HG02852 (cell line): Measurements from ENCODE around the gene CCDC33.

Experiments used
- ATAC-seq: cut with Tn5 transposase; IDR thresholded peaks from one replicate; pipeline ENCODE4 v1.9.1; 2021; ENCODE audit warnings: mild to moderate bottlenecking, moderate library complexity; ENCODE audit not compliant: unreplicated experiment

CCDC33 gene

GRCh38 chr15:74257623-74258022 is 21.5 kb downstream of the CCDC33 start:
- no peak for ATAC-seq

DNA sequence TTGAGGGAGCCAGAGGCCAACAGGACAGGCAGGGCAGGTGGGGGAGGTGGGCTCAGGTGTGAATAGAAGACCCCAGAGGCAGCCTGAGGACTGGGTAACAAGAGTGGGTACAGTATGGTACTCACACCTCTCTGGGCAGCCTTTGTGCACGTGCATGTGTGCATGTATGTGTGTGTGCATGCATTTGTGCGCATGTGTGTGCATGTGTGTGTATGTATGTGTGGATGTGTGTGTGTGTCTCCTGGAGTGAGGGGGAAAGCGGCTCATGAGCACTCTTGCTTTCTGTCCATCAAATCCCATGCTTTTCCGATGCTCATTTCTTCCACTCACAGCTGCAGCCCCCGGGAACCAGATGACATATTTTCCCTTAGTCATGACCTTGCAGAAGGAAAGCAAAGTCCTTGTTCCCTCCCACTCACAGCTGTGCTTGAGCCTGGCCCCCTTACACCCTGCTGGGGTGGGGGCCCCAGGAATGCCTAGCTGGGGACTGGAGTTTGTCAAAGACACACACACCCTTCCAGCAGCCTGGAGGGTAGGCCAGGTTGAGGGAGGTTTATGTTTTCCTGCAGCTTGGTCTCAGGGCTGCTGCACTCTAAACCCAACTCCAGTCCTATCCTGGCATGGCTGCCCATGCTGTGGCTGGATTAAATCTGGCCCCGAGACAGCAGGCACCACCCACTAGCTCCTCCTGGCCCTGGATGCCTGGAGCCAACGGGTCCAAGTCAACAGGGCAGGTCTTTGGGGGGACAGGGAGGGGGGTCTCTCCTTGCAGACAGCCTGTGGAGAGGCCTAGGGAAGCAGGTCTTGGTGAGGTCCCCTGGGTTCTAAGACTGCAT is 22.5 kb downstream of the CCDC33 start:
- ATAC-seq: no peak

GRCh38 chr15:74259292-74259648 is 23.1 kb downstream of the CCDC33 start:
- no peak for ATAC-seq

DNA sequence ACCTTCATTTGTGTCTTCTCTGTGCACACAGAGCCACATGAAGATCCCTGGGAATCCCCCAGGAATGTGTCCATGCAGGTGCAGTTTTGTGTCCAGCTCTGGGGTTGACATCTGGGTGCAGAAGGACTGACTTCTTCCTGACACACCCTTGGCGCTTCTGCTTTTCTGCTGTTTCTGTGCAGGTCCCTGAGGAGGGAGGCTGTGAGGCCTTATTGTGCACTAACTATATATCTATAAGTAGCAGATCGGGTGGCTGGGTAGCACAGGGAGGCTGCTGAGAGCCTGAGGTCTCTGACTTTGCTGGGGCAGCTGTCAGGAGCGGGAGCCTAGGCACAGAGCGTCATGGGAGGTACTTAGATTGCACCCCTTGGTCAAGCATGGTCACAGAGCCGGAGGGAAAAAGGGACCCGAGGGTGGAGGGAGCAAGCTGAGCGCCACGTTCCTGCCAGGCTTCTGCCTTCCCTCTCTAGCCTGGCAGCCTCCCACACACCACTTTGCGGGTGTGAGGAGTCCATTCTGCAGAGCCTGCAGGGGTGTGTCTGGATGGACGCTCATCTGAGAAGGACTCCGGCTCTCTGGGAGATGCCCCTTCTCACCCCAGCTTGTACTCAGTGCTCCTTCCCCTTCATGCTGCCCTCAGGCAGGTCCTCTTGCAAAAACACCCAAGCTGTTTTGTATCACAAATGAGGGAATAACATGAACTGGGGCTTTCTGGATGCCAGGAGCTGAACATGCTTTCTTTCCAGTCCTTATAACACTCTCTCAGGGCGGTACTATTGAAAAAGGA is 23.9 kb downstream of the CCDC33 start:
- no peak for ATAC-seq

DNA sequence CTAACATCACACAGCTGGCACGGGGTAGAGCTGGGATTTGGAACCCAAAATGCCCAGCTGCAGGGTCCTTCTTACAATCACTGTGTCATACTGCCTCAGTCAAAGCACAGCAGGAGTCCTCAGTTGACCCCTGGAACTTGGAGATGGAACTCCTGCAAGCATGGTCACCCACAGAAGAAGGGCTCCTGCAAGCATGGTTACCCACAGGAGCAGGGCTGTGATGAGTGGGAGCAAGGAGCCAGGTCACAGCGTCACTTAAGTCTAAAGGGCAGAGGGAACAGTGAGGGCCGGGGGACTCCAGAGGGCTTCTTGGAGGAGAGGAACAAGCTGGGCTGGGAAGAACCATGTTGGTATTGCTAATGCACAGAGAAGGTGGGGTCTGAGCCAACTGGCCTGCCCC is 24.9 kb downstream of the CCDC33 start:
- no peak for ATAC-seq

DNA sequence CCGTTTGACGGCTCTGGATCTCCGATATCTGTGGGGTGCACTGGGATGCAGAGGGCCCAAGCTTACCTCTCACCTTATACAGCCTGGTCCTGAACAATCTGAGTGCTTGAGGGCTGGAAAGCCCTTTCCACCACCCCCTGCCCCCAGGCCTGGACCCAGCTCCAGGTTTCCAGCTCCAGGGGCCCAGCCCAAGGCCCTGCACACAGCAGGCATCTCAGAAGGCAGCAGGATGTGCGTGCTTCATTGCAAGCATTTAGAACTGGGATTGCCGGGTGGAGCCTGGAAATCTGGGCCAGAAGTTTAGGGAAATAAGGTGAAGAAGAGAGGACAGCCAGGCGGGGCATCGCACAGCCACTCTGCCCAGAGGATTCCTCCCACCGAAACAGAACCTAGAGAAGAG is 25.6 kb downstream of the CCDC33 start:
- ATAC-seq: no peak

GRCh38 chr15:74262151-74262550 is 26.0 kb downstream of the CCDC33 start:
- no peak for ATAC-seq

GRCh38 chr15:74262625-74263024 is 26.5 kb downstream of the CCDC33 start:
- ATAC-seq: no peak

DNA sequence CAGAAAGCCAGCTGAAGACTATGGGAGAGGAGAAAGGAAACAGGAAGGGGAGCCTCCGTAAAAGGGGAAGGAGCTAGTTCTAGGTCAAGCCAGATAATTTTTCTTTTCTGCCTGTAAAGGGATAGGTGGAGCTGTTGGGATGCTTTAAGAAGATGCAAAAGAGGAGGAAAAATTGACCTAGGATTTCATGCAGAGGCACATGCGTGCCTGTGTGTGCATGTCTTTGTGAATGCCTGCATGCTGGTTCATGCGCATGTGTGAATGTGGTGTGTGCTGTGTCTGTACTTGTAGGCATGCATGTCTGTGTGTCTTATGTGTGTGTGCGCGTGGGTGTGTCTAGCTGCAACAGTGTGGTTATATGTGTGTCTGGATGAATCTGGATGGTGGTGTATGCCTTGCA is 27.3 kb downstream of the CCDC33 start:
- no peak for ATAC-seq

GRCh38 chr15:74264081-74264501 is 28.0 kb downstream of the CCDC33 start:
- ATAC-seq: no peak

DNA sequence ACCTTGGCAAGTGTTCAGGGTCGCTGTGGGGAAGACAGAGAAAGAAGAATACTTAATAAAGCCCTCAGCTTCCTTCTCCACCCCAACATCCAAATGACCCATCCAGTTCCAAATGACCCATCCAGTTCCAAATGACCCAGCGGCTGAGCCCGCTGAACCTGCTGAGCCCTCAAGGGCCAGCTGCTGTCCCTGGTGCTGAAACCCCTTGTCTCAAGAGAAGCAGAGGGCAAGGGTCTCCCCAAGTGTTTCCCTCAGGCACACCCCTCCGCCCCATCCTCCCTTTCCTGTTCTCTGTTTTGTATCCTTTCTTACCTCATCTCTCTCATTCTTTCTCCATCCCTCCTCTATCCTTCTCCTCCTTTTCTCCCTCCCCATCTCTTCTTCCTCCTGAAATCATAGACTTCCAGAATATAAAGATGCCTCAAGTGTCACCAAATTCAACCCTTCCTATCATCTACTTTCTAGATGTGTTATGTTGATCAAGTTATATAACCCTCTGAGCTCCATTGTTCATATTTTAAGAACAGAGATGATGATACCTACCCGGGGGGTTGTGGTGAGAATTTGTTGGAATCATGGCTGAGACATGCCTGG is 29.0 kb downstream of the CCDC33 start:
- ATAC-seq: no peak

GRCh38 chr15:74268020-74268419 is 31.9 kb downstream of the CCDC33 start:
- ATAC-seq: no peak

DNA sequence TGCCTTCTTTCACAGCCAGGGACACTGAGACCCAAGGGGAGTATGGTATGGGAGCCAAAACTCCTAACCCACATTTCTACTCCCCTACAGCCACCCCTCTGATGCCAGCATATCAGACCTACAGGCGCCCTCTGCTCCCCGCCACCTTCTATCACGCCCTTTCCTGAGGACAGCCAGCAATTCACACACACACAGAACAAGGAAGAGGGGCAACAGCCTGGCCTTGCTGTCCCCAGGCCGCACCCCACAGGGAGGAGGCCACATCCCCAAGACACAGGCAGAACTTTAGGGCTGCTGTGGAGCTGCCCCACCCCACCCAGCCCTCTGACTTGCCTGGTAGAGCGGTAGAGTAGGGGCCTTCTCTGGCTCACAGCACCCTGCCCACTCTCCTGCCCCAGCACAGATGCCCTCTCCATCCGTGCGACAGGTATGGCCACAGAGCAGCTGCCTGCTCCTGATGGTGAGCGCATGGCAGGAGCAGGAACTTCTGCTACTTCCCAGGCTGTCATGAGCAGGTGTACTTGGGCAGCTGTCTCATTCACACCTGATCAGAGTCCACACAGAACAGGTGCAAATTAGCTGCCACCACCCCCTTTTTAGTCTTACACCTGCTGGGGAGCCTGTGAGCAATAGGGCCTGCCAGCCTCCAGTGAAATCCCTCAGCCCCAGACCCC is 33.4 kb downstream of the CCDC33 start:
- no peak for ATAC-seq

DNA sequence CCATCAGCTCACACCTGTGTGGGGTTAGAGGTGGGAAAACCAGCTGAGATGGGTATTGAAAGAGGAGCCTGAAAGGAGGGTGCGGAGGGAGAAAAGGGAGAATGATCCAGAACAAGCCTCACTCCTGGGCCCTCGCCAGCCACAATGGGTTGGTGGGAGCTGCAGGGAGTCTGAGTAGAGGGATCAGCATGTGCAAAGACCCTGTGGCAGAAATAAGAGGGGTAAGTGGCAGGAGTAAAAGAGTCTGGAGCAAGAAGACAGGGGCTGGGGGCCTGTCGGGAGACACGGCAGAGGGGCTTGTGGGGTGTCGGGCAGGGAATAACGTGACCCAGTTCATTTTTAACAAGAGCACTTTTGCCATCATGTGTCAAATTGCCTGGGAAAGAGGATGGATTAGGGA is 34.0 kb downstream of the CCDC33 start:
- ATAC-seq: no peak

DNA sequence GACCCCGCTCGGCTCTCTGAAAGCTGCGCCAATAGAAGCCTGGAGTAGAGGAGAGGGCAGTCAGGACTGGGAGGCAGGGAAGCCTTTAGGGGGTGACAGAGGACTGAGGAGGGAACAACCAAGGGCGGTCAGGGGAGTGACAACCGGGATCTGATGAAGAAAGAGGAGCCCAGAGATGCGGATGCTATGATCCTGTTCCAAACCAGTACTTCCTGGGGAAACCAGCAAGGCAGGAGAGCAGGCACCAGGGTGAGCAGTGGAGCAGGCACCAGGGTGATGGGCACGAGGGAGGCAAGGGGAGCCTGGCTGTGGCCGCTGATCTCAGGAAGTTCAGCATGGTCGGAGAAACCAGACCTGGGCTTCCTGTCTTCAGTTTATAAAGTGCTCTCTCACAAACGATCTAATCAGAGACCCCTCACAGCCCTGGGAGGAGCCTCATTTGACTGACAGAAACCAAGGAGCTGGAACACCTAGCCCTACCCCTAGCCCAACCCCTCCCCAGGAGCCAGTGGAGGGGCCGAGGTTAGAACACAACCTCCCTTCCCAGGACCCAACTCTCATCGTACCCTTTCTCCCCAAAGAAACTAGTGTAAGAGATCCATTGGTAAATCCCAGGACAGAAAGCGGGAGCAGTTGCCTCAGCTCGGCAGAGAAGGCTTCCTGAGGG is 34.9 kb downstream of the CCDC33 start:
- ATAC-seq: no peak

DNA sequence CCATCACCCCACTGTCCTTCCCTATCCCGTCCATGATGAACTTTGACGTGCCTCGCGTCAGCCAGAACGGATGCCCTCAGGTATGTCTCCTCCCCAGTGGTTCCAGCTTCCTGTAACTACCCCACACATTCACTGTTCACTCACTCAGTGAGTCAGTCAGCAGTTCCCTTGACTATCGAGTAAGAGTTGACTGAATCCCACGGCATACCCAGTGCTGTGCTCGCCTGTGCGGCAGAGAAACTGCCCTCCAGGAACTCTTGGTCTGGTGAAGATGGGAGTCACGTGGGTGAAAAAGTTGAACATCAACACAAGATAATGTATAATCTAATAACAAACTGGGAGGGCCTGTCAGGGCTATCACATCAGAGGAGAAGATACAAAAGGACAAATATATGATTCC is 36.7 kb downstream of the CCDC33 start:
- ATAC-seq: no peak

DNA sequence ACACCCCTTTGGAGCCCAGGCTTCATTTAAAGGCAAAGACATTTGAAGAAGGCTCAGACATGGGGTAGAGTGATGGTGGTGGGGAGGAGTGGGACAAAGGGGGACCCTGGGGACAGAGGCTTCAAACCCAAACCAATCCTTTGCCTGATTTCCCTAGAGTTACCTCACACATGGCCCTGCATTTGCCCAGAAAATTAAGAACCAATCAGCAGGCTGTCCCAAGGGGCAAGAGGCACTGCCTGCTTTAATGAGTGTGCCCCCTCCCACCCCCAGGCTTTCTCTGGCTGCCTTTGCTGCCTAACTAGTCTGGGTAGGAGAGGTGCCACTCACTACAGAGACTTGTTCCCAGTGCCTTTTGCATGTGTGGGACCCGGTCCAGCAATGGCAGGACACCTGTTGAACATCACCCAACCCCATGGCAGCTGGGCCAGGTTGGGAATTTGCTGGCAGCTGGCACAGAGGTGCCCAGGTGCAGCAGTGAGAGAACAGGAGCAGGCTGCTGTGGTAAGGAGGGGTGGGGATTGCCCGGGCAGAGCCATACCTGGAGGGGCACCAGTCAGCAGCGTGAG is 38.4 kb downstream of the CCDC33 start:
- ATAC-seq: no peak

GRCh38 chr15:74275957-74276356 is 39.8 kb downstream of the CCDC33 start:
- ATAC-seq: no peak

- no peak for ATAC-seq
Measured at GRCh38 chr15:74276560-74276959, 40.4 kb downstream of the CCDC33 start.

DNA sequence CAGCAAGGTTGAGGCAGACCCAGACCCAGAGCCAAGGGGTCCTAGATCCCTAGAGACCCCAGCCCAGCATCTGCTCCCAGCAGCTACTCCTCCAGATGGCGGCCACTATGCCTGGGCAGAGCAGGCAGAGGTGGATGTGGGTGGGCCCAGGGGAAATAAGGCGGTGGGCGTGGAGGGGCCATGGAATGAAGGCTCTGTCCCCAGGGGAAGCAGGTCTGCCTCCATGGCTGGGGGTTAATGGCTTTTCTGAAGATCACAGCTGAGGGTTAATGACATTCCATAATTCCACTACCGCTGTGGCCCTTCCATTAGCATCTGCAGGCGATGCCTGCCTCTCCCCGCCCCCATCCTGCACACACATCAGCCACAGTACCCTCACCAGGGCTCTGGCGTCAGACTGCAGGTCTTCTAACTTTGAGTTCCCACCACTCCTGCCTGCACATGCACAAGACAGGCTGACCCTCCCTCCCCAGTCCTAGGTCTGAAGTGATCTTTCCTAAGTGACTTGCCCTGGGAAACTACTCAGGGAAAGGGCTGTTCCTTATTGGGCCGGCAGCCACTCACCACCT is 41.2 kb downstream of the CCDC33 start:
- ATAC-seq: no peak
